Panc1 (cell line): ENCODE data around the gene PAX3.

Source experiments
- POLR2AphosphoS5 ChIP-seq: IDR thresholded peaks from 2 replicates; pipeline ENCODE4 v1.6.1; 2012; ENCODE audit warnings: mild to moderate bottlenecking, low read depth, low read length, moderate library complexity
- TF ChIP-seq, protein P1 (sequence below): fragments of 450-650 bp; IDR thresholded peaks from 2 replicates; pipeline ENCODE4 v1.5.1; 2017; ENCODE audit warnings: mild to moderate bottlenecking

DNA sequence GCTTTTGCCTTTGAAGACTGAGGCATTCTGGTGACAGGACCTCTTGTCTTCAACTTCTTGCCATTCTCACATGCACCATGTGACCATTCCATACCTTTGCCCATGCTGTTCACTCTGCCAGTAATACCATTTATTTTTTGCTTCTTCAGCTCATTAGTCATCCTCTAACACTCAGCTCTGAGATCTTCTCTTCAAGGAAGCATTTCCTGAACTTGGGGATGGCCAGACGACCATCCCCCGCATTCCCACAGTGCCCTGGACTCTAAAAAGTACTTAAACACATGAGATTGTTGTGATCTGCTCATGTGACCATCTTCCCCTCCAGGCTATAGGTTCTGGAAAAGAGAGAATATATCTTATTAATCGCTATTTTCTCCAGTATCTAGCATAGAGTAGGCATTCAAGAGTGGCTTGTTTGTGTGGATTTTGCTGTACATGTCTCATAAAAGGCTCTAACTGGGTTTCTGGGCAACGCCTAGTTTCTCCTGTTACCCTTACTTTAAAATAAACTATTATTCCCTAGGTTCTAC lies 33.9 kb downstream of the PAX3 start:
- TF ChIP-seq, protein P1, sequence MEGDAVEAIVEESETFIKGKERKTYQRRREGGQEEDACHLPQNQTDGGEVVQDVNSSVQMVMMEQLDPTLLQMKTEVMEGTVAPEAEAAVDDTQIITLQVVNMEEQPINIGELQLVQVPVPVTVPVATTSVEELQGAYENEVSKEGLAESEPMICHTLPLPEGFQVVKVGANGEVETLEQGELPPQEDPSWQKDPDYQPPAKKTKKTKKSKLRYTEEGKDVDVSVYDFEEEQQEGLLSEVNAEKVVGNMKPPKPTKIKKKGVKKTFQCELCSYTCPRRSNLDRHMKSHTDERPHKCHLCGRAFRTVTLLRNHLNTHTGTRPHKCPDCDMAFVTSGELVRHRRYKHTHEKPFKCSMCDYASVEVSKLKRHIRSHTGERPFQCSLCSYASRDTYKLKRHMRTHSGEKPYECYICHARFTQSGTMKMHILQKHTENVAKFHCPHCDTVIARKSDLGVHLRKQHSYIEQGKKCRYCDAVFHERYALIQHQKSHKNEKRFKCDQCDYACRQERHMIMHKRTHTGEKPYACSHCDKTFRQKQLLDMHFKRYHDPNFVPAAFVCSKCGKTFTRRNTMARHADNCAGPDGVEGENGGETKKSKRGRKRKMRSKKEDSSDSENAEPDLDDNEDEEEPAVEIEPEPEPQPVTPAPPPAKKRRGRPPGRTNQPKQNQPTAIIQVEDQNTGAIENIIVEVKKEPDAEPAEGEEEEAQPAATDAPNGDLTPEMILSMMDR: no peak
- TF ChIP-seq POLR2AphosphoS5: no peak
